Activated CD4-positive, alpha-beta T cell treated with anti-CD3 and anti-CD28 coated beads, Interleukin-2, amount 10 ng/mL, durations not matched to agents 7 days and 5 days (primary cell): Measurements from ENCODE around the gene RPS6KA2. TPM values are rescaled to one million over a fixed set of nuclear protein-coding genes. Genes with fewer than 3 reads are reported as not detected.
"Not testable (repeated sequence)": the region's sequence is repeated elsewhere in the genome, so short reads cannot be mapped to it uniquely, and the experiment has no call there.

Experiments
- CTCF ChIA-PET: fragments of 350-600 bp; sonication (Branson Sonifier 250); formaldehyde crosslinking; loops from one replicate; lab custom pipeline; 2021; ENCODE audit warnings: antibody characterized with exemption; lab: Charles Lee
- POLR2A ChIA-PET: fragments of 350-600 bp; sonication (Branson Sonifier 250); formaldehyde crosslinking; loops from one replicate; lab custom pipeline; 2021; ENCODE audit warnings: antibody characterized with exemption; lab: Charles Lee
- DNase-seq: peaks from one replicate; pipeline ENCODE4 v3.0.0-alpha.2; 2020
- H3K27ac Mint-ChIP-seq: one replicate; pipeline ENCODE4 v1.8.0; 2021; ENCODE audit warnings: mild to moderate bottlenecking, moderate library complexity, mixed read lengths
- H3K27me3 Mint-ChIP-seq: one replicate; pipeline ENCODE4 v1.8.0; 2021; ENCODE audit warnings: mixed read lengths
- H3K36me3 Mint-ChIP-seq: one replicate; pipeline ENCODE4 v1.8.0; 2021; ENCODE audit warnings: low read depth, mixed read lengths
- H3K4me1 Mint-ChIP-seq: one replicate; pipeline ENCODE4 v1.8.0; 2021; ENCODE audit warnings: mixed read lengths
- H3K4me3 Mint-ChIP-seq: one replicate; pipeline ENCODE4 v1.8.0; 2021; ENCODE audit warnings: mild to moderate bottlenecking, moderate library complexity, mixed read lengths
- H3K9me3 Mint-ChIP-seq: one replicate; pipeline ENCODE4 v1.8.0; 2021; ENCODE audit warnings: mixed read lengths
- total RNA-seq, 2 experiments: library from RNA; stranded (reverse); gene quantifications; one replicate each; pipeline ENCODE4 v1.2.3, GENCODE V29; 2021

The RPS6KA2 gene
- total RNA-seq, 2 experiments from 2014 or later = 3.6 to 4.0 TPM

- POLR2A ChIA-PET = no interaction called here
- H3K4me3 Mint-ChIP-seq = no peak overlapping the region
- no peak overlapping the region for H3K27ac Mint-ChIP-seq
Observed at GRCh38 chr6:166388290-166389004, 238.6 kb downstream of the RPS6KA2 start.

GRCh38 chr6:166387642-166388289 is 239.3 kb downstream of the RPS6KA2 start:
- Mint-ChIP-seq H3K36me3 (no peaks in the 10 kb centered on the region), H3K9me3 (no peaks in the 10 kb centered on the region), H3K27ac (no peak overlapping the region), H3K4me3 (no peak overlapping the region), H3K4me1 (peaks cover 13% of the 10 kb centered on the region), H3K27me3 (no peaks in the 10 kb centered on the region)
- POLR2A ChIA-PET = no interaction called here
- CTCF ChIA-PET = interaction anchor here (0.8 kb wide), 1 partner anchor 45 kb away, joined by 3 read pairs; no protein-coding TSS in a partner anchor
- DNase-seq = no peak

More at GRCh38 chr6:166388290-166389004, 238.6 kb downstream of the RPS6KA2 start:
- H3K27me3 Mint-ChIP-seq = no peaks in the 10 kb centered on the region
- CTCF ChIA-PET = interaction anchor here (0.8 to 0.9 kb wide), 2 partner anchors 45 to 75 kb away, joined by 3 read pairs; no protein-coding TSS in a partner anchor
- H3K36me3 Mint-ChIP-seq = no peaks in the 10 kb centered on the region
- DNase-seq = no peak
- H3K4me1 Mint-ChIP-seq = peaks cover 13% of the 10 kb centered on the region
- no peaks in the 10 kb centered on the region for H3K9me3 Mint-ChIP-seq

- DNase-seq, CTCF ChIA-PET, POLR2A ChIA-PET, H3K9me3 Mint-ChIP-seq, H3K36me3 Mint-ChIP-seq, H3K27me3 Mint-ChIP-seq, H3K27ac Mint-ChIP-seq, H3K4me3 Mint-ChIP-seq: not testable (repeated sequence)
- H3K4me1 Mint-ChIP-seq = peaks cover 13% of the 10 kb centered on the region
Observed at GRCh38 chr6:166387098-166387497, 240.0 kb downstream of the RPS6KA2 start.

GRCh38 chr6:166386111-166386510 is 240.9 kb downstream of the RPS6KA2 start:
- no peak for DNase-seq
- no peaks in the 10 kb centered on the region for H3K9me3 Mint-ChIP-seq
- ChIA-PET POLR2A (no interaction called here), CTCF (interaction anchor here (0.9 kb wide), 1 partner anchor 30 kb away, joined by 3 read pairs; no protein-coding TSS in a partner anchor)
- no peak overlapping the region for H3K4me3 Mint-ChIP-seq
- H3K27ac Mint-ChIP-seq = no peak overlapping the region
- no peaks in the 10 kb centered on the region for H3K27me3 Mint-ChIP-seq
- peaks cover 19% of the 10 kb centered on the region for H3K4me1 Mint-ChIP-seq
- no peaks in the 10 kb centered on the region for H3K36me3 Mint-ChIP-seq

- H3K4me1 Mint-ChIP-seq = peaks cover 19% of the 10 kb centered on the region
- H3K36me3 Mint-ChIP-seq, POLR2A ChIA-PET, H3K27me3 Mint-ChIP-seq, H3K9me3 Mint-ChIP-seq: not testable (repeated sequence)
- CTCF ChIA-PET = interaction anchor here (0.6 to 0.8 kb wide), 2 partner anchors 9 to 39 kb away, joined by 3 read pairs; no protein-coding TSS in a partner anchor
- H3K27ac Mint-ChIP-seq = peak overlapping the region; percentile 80
- peak overlapping the region; percentile 79 for H3K4me3 Mint-ChIP-seq
- peak; percentile 40 for DNase-seq
Observed at GRCh38 chr6:166383802-166384363, 243.2 kb downstream of the RPS6KA2 start.

- ChIA-PET CTCF (interaction anchor here (0.6 to 0.8 kb wide), 2 partner anchors 9 to 38 kb away, joined by 3 read pairs; no protein-coding TSS in a partner anchor), POLR2A (interaction anchor here (0.6 kb wide), 1 partner anchor 12 kb away, joined by 3 read pairs; no protein-coding TSS in a partner anchor)
- no peaks in the 10 kb centered on the region for H3K9me3 Mint-ChIP-seq
- no peaks in the 10 kb centered on the region for H3K27me3 Mint-ChIP-seq
- peak within 1 kb of the TSS; percentile 92 for H3K4me3 Mint-ChIP-seq
- H3K4me1 Mint-ChIP-seq = peaks cover 19% of the 10 kb centered on the region
- peak within 1 kb of the TSS; percentile 86 for H3K27ac Mint-ChIP-seq
- DNase-seq = peak; percentile 94
- H3K36me3 Mint-ChIP-seq = no peaks in the 10 kb centered on the region
Observed at GRCh38 chr6:166382933-166383801, 243.9 kb downstream of the RPS6KA2 start, which contains the start of gene MPC1. Gene MPC1 (minus strand): TSS chr6:166382940. CDS start chr6:166382876, 64 bp downstream.

- no peak for DNase-seq
- CTCF ChIA-PET = no interaction called here
Observed at GRCh38 chr6:166382500-166382932, 244.5 kb downstream of the RPS6KA2 start.

GRCh38 chr6:166381733-166382499 is 245.1 kb downstream of the RPS6KA2 start:
- peak; percentile 73 for DNase-seq
- CTCF ChIA-PET = interaction anchor here (0.6 to 1.8 kb wide), 29 partner anchors 9 to 1970 kb away, joined by 3 to 7 read pairs (median 4); partner anchors contain the start of gene RPS6KA2
- Mint-ChIP-seq H3K9me3 (no peaks in the 10 kb centered on the region), H3K27me3 (no peaks in the 10 kb centered on the region), H3K4me3 (peak overlapping the region; percentile 92), H3K36me3 (no peaks in the 10 kb centered on the region), H3K4me1 (peaks cover 19% of the 10 kb centered on the region), H3K27ac (peak overlapping the region; percentile 86)
- POLR2A ChIA-PET = interaction anchor here (0.7 kb wide), 1 partner anchor 69 kb away, joined by 4 read pairs; no protein-coding TSS in a partner anchor

More at GRCh38 chr6:166382500-166382932, 244.5 kb downstream of the RPS6KA2 start:
- H3K36me3 Mint-ChIP-seq = no peaks in the 10 kb centered on the region
- peak overlapping the region; percentile 86 for H3K27ac Mint-ChIP-seq
- H3K27me3 Mint-ChIP-seq = no peaks in the 10 kb centered on the region
- H3K9me3 Mint-ChIP-seq = no peaks in the 10 kb centered on the region
- POLR2A ChIA-PET = no interaction called here
- peak overlapping the region; percentile 92 for H3K4me3 Mint-ChIP-seq
- peaks cover 19% of the 10 kb centered on the region for H3K4me1 Mint-ChIP-seq

- H3K4me1 Mint-ChIP-seq = peaks cover 19% of the 10 kb centered on the region
- POLR2A ChIA-PET = interaction anchor here (0.7 kb wide), 1 partner anchor 68 kb away, joined by 4 read pairs; no protein-coding TSS in a partner anchor
- peak overlapping the region; percentile 86 for H3K27ac Mint-ChIP-seq
- CTCF ChIA-PET = interaction anchor here (0.6 to 1.8 kb wide), 30 partner anchors 9 to 1970 kb away, joined by 3 to 7 read pairs (median 4); partner anchors contain the start of gene RPS6KA2
- peak overlapping the region; percentile 92 for H3K4me3 Mint-ChIP-seq
- DNase-seq = no peak
- H3K27me3 Mint-ChIP-seq = no peaks in the 10 kb centered on the region
- no peaks in the 10 kb centered on the region for H3K36me3 Mint-ChIP-seq
- H3K9me3 Mint-ChIP-seq = no peaks in the 10 kb centered on the region
Observed at GRCh38 chr6:166381381-166381732, 245.7 kb downstream of the RPS6KA2 start.

GRCh38 chr6:166379800-166380199 is 247.3 kb downstream of the RPS6KA2 start:
- ChIA-PET CTCF (interaction anchor here (1.0 kb wide), 1 partner anchor 17 kb away, joined by 4 read pairs; no protein-coding TSS in a partner anchor), POLR2A (no interaction called here)
- no peak overlapping the region for H3K27ac Mint-ChIP-seq
- H3K27me3 Mint-ChIP-seq = no peaks in the 10 kb centered on the region
- H3K36me3 Mint-ChIP-seq = no peaks in the 10 kb centered on the region
- H3K4me1 Mint-ChIP-seq = peaks cover 17% of the 10 kb centered on the region
- H3K9me3 Mint-ChIP-seq = no peaks in the 10 kb centered on the region
- DNase-seq = no peak
- H3K4me3 Mint-ChIP-seq = no peak overlapping the region

GRCh38 chr6:166379103-166379586 is 247.9 kb downstream of the RPS6KA2 start:
- Mint-ChIP-seq H3K4me1 (peaks cover 11% of the 10 kb centered on the region), H3K36me3 (no peaks in the 10 kb centered on the region), H3K27ac (no peak overlapping the region), H3K9me3 (no peaks in the 10 kb centered on the region), H3K4me3 (no peak overlapping the region), H3K27me3 (no peaks in the 10 kb centered on the region)
- DNase-seq = no peak
- CTCF ChIA-PET = interaction anchor here (1.0 kb wide), 1 partner anchor 16 kb away, joined by 4 read pairs; no protein-coding TSS in a partner anchor
- POLR2A ChIA-PET = no interaction called here
